ENCODE results near the gene TMEM72.

Gene TMEM72

DNA sequence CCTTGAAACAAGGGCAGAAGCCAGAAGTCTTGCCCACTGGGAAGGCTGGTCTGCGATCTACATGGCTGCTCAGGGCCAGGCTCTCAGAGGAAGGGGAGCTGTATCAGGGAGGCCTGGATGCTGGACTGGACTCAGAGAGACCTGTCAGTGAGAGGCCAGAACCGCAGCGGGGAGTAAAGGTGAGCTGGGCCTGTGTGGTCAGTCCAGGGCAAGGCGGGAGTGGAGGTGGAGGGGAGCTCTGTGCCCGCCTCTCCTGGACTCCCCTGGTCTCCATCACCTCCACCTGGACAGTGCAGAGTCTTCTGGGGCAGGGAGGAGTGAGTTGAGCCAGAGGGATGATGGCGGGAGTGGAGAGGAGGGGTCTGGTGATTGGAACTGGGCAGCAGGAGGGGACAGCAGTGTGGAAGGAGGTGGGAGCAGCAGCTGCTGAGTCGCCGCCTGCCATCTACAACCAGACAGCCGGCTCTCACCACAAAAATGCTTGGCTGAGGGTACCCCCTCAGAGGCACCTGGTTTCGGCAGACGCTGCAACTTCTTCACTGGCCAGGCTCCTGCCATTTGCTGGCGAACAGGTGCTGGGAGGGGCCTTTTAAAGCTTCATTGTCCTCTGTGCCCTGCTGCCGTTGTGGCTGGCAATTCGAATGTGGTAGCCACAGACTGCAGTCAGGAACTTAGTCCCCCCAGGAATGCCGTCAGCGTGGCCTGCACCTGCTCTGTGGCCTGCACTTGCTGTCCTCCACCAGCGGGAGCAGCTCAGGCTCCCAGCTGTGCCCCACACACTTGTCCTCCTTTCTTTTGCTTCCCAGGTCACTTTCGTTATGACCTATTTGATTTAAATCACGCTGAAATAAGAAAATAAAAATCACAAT lies 52.0 kb downstream of the TMEM72 start:
- no peak overlapping the region for H3K27ac ChIP-seq
- DNase-seq (ENCODE audit: low read depth, low spot score), result no peak

DNA sequence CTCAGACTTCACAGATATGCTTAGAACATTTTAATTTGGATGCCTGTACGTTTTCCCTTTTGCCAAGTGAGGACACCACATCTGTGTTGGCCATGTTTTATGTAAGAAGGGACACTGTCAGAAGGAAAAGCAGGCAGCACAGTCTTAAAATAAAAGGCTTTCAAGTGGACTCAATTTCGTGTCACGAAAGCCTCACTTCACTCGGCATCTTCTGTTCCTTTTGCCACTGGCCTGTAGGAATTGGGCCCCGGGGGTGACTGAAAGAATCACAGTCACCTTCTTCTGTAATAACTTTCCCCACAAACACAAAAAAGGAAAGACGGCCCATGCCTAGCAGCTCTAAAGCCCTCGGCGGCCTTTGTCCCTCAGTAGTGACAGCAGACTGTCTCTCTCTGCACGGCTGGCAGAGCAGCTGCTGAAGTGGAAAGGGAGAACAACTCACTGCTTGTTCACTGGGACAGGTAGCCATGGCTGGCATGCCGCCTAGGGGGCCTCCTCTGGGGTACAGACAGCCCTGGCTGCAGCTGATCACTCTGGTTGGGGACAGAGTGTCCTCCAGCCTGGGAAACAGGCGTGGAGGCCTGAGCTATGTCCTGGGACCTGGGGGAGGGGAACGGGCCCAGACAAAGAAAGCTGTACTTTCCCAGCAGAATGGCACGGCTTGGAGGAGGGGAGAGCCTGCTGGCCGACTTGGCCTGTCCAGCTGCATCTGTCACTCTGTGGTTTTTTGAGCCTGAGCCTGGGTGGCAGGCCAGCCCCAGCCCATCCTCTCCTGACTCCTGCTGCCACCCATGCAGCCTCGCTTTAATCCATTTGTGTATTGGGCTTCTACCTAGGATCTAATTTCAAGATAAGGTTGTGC lies 52.9 kb downstream of the TMEM72 start:
- H3K27ac ChIP-seq, result no peak overlapping the region
- DNase-seq (ENCODE audit: low read depth, low spot score), result no peak

DNA sequence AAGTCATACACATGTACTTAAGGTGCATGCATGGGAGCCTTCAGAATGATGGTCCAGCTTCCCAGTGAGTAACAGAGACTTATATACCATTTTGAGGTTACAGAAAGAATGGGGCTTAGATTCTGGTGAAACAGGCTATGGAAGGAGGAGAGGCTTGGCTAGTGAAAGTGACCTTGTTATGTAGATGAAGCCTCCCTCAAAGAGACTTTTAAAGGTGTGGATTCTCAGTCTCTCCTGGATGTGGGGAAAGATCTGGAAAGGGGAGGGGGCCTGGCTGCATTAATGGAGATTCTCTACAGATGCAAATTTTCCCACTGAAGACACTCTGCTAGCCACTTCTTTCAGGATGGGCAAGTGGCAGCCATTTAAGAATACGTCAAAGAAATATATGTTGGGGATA lies 54.0 kb downstream of the TMEM72 start:
- H3K27ac ChIP-seq, result no peak overlapping the region
- DNase-seq (ENCODE audit: low read depth, low spot score), result no peak

DNA sequence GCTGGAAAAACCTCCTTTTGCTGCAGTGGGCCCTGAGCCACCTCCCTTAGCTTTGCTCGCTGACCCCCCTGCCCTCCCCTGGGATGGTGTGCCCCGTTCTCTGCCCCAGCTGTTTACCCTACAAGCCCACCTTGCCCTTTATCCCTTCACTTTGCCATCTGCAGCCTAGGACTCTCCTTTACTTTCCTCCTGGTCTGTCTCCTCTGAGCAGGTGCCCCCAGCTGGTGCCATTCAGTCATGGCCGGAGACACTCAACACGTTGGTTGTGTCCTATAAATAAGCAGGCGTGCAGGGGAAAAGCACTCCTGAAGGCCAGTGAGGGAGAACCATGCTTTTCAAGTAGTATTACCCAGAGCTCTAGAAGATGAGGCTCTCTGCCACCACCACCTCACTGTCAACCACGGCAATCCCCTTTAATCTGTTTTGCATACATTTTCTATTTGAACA lies 54.5 kb downstream of the TMEM72 start:
- no peak overlapping the region for H3K27ac ChIP-seq
- DNase-seq (ENCODE audit: low read depth, low spot score), result no peak

DNA sequence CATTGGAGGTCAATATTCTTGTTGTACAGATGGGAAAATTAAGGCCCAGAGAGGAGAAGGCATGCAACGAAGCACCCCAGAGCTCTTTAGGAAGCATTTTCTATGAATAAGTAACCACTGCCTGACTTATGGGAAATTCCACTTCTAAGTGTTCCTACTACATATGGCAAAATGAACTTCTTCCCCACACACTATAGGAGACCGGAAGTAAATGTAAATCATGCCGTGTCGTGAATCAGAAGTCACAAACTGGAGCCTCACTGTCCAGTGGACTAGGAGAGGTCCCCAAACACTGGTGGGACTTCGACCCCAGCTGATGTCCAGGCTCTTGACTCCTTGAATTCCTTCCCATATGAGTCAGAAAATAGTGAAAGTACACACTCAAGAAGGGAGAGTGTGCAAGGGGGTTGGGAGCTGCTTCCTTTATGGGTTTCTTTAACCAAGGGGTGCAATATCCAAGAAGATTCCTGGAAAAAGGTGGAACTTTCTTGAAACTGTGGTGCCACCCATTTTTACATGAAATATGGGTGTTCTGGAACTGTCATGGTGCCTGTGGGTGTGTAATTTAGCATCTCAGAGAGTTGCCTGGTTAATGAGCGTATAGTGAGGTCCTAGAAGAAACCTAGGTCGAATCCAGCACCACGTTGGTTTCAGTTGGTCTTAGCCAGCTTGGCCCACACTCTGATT lies 55.1 kb downstream of the TMEM72 start:
- no peak for DNase-seq (ENCODE audit: low read depth, low spot score)
- H3K27ac ChIP-seq, result no peak overlapping the region

DNA sequence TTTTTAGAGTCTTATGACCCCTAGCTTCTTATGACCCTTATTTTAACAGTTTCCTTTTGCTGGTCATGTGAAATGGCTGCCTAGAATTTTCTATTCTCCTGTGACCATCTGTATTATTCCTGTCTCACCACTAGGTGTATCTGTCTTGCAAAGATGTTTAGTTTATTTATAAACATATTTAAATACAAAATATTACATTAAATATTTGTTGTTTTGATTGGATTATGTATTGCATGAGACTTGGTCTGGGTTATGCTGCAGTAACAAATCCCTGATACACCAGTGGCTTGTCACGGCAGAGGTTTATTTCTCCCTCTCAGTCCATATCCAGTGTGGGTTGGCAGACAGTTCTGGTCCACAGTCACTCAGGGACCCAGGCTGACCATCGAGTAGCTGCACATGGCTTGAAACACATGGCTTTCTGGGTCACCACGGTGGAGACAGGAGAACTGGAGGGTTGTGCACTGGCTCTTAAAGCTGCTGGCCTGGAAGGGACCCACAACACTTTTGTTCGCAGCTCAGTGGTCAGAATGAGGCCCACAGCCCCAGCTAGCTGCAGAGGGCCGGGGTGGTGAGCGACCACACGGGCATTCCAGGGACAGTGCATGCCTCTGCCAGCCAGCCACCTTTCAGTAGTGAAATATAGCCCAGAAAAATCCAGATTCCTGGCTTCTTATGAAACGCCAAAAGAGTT lies 55.8 kb downstream of the TMEM72 start:
- H3K27ac ChIP-seq, result no peak overlapping the region
- no peak for DNase-seq (ENCODE audit: low read depth, low spot score)

DNA sequence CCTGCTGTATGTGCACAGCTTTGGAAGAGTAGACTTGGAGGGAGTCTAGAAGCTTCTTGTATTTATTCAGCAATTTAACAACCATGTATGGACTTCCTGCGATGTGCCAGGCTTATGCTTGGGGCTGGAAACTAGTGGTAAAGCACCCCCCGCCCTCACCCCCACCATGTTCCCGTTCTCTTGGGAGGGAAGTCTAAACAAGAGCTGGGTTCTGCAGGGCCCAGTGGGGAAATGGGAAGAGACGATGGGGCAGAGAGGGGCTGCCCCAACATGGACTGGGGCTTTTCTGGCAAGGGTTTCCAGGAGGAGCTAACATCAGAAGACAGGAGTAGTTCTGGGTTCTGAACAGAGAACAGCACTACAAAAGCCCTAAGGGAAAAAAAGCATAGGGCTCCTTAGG lies 56.5 kb downstream of the TMEM72 start:
- DNase-seq (ENCODE audit: low read depth, low spot score), result no peak
- no peak overlapping the region for H3K27ac ChIP-seq

DNA sequence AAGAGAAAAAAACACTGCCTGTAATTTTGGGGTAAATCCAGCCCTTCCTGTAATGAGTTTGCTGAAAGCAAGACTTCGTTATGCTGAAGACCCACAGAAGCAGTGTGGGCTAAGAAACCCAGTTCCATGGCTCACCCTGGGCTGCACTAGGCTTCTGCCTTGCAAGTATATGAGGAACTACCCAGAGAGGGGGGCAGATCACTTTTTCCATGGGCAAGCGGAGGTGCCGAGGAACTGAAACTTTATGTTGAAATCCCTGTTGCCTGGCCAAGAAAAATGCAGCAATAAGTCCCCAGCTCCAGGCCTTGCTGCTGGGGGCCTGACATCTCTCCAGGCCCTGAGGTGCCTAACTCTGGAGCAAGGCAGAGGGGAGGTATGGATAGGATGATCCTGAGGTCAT lies 57.0 kb downstream of the TMEM72 start:
- no peak overlapping the region for H3K27ac ChIP-seq

DNA sequence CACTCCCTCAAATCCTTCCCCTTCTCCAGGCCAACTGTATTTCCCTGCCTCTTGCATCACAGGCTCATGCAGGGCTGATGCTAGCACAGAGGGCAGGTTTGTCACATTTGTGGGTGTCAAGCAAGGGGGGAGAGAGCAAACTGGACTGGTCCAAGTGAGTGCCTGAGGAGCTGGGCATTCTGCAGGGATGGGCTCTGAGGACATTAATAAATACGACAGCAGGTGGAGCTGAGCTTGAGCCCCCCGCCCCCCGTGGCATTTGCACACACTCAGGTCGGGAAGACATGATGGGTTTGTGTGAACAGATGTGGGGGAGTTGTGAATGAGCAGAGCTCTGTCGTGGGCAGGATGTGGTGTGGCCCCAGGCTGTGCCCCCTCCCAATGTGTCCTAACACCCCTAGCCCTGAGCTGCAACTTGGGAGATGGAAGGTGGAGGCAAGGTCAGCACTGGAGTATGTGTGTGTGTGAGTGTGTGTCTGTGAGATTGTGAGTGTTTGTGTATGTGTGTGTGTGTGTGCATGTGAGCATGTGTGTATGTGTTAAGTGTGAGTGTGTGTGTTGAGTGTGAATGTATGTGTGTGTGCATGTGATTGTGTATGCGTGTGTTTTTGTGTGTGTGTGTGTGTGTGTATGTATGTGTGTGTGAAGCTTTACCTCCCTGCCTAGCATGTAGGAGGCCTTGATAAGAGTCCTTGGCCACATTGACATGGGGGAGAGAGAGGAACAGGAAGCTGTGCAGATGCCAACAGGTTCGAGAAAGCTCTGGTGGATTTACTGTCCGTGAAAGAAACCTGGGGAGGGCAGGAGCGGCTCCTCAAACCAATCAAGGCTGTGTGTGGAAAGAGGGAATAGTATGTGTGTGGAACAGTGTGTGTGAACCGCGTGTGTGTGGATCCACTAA lies 57.6 kb downstream of the TMEM72 start:
- no peak overlapping the region for H3K27ac ChIP-seq
- DNase-seq (ENCODE audit: low read depth, low spot score), result no peak

More for the DNA sequence above, 57.0 kb downstream of the TMEM72 start:
- DNase-seq (ENCODE audit: low read depth, low spot score), result no peak

DNA sequence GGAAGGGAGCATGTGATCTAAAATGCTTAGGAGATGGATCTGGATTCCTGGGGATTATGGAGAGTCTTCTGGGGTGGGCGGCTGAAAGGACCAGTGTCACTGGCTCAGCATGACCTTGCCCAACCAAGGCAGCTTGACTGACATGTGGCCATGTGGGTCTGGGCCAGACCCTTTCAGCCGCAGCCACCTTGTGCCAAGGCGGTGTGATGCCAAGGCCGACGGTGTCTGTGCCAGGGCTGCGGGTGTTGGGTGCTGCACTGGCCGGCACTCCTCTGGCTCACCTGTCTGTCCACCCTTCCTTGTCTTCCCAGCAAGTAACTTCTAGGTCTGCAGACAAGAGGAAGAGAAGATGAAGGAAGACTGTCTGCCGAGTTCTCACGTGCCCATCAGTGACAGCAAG lies 58.7 kb downstream of the TMEM72 start:
- no peak for DNase-seq (ENCODE audit: low read depth, low spot score)
- no peak overlapping the region for H3K27ac ChIP-seq

DNA sequence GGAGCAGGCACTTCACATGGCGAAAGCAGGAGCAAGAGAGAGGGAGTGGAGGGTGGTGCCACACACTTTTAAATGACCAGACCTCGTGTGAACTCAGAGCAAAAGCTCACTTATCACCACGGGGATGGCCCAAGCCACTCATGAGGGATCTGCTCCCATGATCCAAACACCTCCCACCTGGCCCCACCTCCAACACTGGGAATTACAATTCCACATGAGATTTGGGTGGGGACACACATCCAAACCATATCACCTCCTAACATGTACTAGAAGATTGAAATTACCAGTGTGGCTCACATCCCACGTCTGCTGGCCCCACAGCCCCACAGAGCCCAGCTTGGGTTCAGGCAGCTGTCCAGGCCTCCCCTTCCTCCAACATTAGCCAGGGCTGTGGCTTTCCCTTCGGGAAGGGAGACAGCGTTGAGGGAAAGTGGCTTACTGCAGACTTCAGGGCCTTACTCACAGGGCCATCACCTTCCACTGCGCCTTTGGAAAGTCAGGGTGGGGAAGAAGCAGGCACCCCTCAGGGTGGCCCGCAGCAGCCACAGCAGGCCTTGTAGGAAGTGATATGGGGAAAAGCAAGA lies 59.8 kb downstream of the TMEM72 start:
- no peak overlapping the region for H3K27ac ChIP-seq
- no peak for DNase-seq (ENCODE audit: low read depth, low spot score)

DNA sequence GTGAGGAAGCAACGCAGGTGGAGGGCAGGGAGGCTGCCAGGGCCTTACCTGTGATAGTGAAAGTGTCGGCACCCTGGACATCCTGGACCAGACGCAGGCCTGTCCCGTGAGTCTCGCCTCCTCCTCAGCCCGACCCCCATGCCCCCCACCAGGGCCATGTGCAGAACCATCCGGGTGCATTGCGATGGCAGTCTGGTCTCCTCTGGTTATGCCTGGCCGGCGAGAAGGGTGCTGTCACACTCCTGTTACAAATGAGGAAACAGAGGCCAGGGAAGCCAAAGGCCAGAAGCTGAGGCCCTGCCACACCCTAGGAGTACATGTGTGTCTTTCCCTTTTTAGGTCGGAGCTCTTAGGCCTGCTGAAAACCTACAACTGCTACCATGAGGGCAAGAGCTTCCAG lies 60.3 kb downstream of the TMEM72 start:
- H3K27ac ChIP-seq, result no peak overlapping the region
- no peak for DNase-seq (ENCODE audit: low read depth, low spot score)

DNA sequence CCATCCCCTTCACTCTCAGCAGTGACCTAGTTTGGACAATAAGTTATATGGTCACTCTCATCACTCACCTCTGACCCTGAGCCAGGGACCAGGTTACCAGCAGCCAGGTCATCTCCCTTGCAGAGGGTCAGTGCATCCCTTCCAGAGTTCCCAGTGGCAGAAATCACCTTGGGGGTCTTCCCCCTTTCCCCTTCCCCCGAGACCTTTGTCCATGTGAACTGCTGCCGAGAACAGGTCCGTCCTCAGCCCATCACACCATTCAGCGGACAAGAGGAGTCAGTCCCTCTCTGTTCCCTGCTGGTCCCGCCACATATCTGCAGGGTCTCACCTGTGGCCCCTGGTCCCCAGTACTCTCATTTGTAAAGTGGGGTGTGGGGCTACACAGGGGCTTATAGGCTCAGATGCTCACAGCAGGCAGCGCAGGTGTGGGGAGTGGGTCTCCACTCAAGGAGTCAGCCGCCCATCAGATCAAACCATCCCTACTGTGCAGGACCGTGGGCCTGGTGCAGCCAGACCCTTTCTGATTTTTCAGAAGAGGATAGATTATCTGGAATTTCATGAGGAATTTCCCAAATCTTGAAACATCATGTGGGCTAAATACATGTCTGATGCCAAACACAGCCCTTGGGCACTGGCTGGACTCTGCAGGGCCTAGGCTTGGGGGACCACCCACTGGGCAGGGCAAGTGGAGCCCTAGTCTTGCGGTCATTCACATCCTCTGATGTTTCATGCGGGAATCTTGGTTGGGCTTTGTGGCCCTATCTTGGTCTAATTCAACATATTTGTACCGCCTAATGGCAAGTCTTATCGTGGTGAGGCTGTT lies 61.0 kb downstream of the TMEM72 start:
- no peak for DNase-seq (ENCODE audit: low read depth, low spot score)

DNA sequence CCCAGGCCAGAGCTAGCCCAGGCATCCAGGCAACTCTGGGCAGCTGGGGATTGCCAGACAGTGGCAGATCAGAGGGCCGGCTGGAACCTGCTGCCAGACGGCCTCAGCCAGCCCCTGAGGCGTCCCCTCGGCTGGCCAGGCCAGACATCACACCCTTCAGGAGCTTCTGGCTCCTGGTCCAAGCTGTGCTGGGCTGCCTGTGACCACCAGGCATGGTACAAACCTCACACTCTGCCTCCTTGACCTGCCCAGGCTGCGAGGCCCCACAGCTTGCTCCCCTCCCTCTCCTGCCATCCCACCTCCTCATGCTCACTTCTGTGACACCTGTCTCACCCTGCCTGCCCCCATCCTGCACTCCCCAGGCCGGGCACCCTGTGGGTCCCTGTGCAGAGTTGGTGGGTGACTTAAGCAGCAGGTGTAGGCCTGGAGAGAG lies 61.8 kb downstream of the TMEM72 start:
- H3K27ac ChIP-seq, result no peak overlapping the region
- DNase-seq (ENCODE audit: low read depth, low spot score), result no peak

More for the DNA sequence above, 61.0 kb downstream of the TMEM72 start:
- no peak overlapping the region for H3K27ac ChIP-seq

DNA sequence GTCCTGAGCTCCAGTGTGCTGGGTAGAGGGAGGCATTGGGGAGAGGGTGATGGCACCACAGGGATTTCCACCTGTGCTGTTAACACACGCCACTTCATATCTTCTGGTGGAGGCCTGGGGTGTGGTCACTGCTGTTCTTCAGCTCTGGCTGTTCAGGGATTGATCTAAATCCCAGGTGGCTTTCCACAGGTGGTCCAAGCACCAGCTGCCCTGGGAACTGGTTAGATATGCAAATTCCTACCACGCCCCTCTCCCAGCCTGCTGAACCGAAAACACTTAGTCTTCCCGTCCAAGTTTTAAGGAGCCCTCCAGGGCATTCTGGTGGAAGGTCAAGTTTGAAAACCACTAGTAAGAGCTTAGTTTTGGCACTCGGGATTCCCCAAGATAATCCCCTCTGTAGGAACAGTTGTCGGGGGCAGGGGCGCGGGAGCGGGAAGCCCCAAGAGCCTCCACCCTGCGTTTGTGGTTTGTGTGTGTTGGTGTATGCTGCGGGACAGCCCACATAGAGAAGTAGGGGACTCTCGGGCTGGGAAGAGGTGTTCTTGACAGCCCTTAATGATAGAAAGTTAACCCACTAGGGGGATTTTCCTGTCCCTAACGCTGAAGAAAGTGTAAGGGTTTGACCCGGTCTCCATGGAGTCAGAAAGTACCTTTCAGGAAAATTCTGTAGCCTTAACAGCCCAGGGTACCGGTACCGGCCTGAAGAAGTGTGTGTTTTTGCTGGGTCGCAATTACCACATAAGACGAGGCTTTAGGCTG lies 62.4 kb downstream of the TMEM72 start:
- H3K27ac ChIP-seq, result no peak overlapping the region
- DNase-seq (ENCODE audit: low read depth, low spot score), result no peak

DNA sequence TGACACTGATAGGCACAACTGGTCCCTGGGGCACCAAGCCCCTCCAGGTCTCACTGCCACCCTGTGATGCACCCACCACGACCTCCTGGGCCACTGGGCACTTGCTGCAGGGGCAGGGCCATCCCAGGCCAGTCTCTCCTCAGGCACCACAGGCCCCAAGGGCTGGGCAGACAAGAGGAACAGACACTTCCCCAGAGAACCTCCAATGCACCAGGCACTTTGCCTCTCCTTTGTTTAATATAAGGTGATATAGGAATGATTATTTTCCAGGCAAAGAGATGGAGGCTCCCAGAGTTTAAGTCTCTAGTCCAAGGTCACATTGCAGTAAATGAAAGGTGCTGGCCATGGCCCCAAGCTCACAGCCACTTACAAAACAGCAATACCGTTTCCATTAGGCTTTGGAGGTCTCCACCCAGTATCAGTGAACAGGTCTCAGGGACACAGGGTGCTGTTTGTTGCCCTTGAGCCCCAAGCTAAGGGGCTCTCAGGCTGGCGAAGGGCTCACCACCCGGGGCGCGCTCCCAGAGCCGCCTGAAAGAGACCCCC lies 63.0 kb downstream of the TMEM72 start:
- DNase-seq (ENCODE audit: low read depth, low spot score), result no peak

More for the DNA sequence above, 63.0 kb downstream of the TMEM72 start:
- no peak overlapping the region for H3K27ac ChIP-seq

Measured in epithelial cell of prostate (primary cell).